Neural cell (in vitro differentiated cells): ENCODE measurements around the gene MKRN2. TPM values are rescaled to one million over a fixed set of nuclear protein-coding genes. Genes with fewer than 3 reads are reported as not detected.

Source experiments
- H2AFZ ChIP-seq: fragments of 200-600, 300-800 bp; sonication (generic), shearing (Covaris generic); 2 replicates; pipeline ENCODE4 v1.6.0; 2014; ENCODE audit warnings: low read depth, mild to moderate bottlenecking, antibody characterized with exemption, low read length, moderate library complexity
- H3F3A ChIP-seq: fragments of 200-600 bp; shearing (Covaris generic); 2 replicates; pipeline ENCODE4 v1.6.1; 2016; ENCODE audit warnings: mild to moderate bottlenecking, moderate library complexity, mixed read lengths, antibody characterized with exemption, low read length; ENCODE audit not compliant: insufficient read depth, poor library complexity, severe bottlenecking
- H3K27ac ChIP-seq: fragments of 200-600, 300-800 bp; sonication (generic), shearing (Covaris generic); 2 replicates; pipeline ENCODE4 v1.5.1; 2014; ENCODE audit warnings: mild to moderate bottlenecking, low read length, moderate library complexity
- H3K27me3 ChIP-seq: fragments of 300-800, 200-600 bp; sonication (generic), shearing (Covaris generic); 2 replicates; pipeline ENCODE4 v1.6.0; 2014; ENCODE audit warnings: mild to moderate bottlenecking, low read depth, low read length, moderate library complexity; ENCODE audit not compliant: insufficient read depth
- H3K36me3 ChIP-seq: fragments of 300-800, 200-600 bp; sonication (generic), shearing (Covaris generic); 2 replicates; pipeline ENCODE4 v1.5.1; 2014; ENCODE audit warnings: mild to moderate bottlenecking, antibody characterized with exemption, low read length, moderate library complexity; ENCODE audit not compliant: insufficient read depth
- H3K4me2 ChIP-seq: fragments of 300-800, 200-600 bp; sonication (generic), shearing (Covaris generic); 2 replicates; pipeline ENCODE4 v1.6.0; 2014; ENCODE audit warnings: mild to moderate bottlenecking, low read length
- H3K4me3 ChIP-seq: fragments of 300-800, 200-600 bp; sonication (generic), shearing (Covaris generic); 2 replicates; pipeline ENCODE4 v1.5.1; 2014; ENCODE audit warnings: mild to moderate bottlenecking, low read length, moderate library complexity
- H3K79me2 ChIP-seq: fragments of 200-600 bp; shearing (Covaris generic); replicated peaks from 2 replicates; pipeline ENCODE4 v1.6.0; 2014; ENCODE audit warnings: mild to moderate bottlenecking, low read length, moderate library complexity; ENCODE audit not compliant: insufficient read depth
- H3K9ac ChIP-seq: fragments of 300-800, 200-600 bp; sonication (generic), shearing (Covaris generic); 2 replicates; pipeline ENCODE4 v1.6.1; 2016; ENCODE audit warnings: mild to moderate bottlenecking, low read length, mixed read lengths
- H3K9me2 ChIP-seq: fragments of 200-600 bp; shearing (Covaris generic); 2 replicates; pipeline ENCODE4 v1.6.1; 2016; ENCODE audit warnings: mild to moderate bottlenecking, low read length, mixed read lengths; ENCODE audit not compliant: insufficient read depth
- H3K9me3 ChIP-seq: fragments of 200-600, 300-800 bp; sonication (generic), shearing (Covaris generic); 2 replicates; pipeline ENCODE4 v1.6.1; 2016; ENCODE audit warnings: mild to moderate bottlenecking, mixed run types, low read length, moderate library complexity, mixed read lengths
- H4K20me1 ChIP-seq: fragments of 200-600 bp; shearing (Covaris generic); 2 replicates; pipeline ENCODE4 v1.6.1; 2016; ENCODE audit warnings: mild to moderate bottlenecking, mixed run types; ENCODE audit not compliant: insufficient read depth
- EP300 ChIP-seq: fragments of 450-650 bp; conservative IDR thresholded peaks from 2 replicates; pipeline ENCODE4 v1.6.1; 2014; ENCODE audit warnings: antibody characterized with exemption, mild to moderate bottlenecking, moderate library complexity; ENCODE audit not compliant: poor library complexity, severe bottlenecking
- EZH2 ChIP-seq: fragments of 200-600, 300-800 bp; shearing (Covaris generic), sonication (generic); IDR thresholded peaks from 2 replicates; pipeline ENCODE4 v1.6.1; 2014; ENCODE audit warnings: antibody characterized with exemption, low read length, borderline replicate concordance, mild to moderate bottlenecking; ENCODE audit not compliant: insufficient read depth, poor library complexity, severe bottlenecking
- MXI1 ChIP-seq: fragments of 450-650 bp; conservative IDR thresholded peaks from 2 replicates; pipeline ENCODE4 v1.6.1; 2014; ENCODE audit warnings: antibody characterized with exemption, mild to moderate bottlenecking; ENCODE audit not compliant: poor library complexity, severe bottlenecking
- POLR2AphosphoS5 ChIP-seq: IDR thresholded peaks from 2 replicates; pipeline ENCODE4 v1.6.1; 2012
- RAD21 ChIP-seq: fragments of 450-650 bp; conservative IDR thresholded peaks from 2 replicates; pipeline ENCODE4 v1.6.1; 2014; ENCODE audit warnings: antibody characterized with exemption, mild to moderate bottlenecking, moderate library complexity
- SMC3 ChIP-seq: fragments of 450-650 bp; conservative IDR thresholded peaks from 2 replicates; pipeline ENCODE4 v1.6.1; 2014; ENCODE audit warnings: antibody characterized with exemption, mild to moderate bottlenecking, moderate library complexity; ENCODE audit not compliant: poor library complexity
- TAF1 ChIP-seq: IDR thresholded peaks from 2 replicates; pipeline ENCODE4 v1.6.1; 2012; ENCODE audit warnings: low read depth
- polyA plus RNA-seq: library from polyadenylated mRNA; depleted of rRNA; stranded (reverse); fragments of >200 nt; gene quantifications from 2 replicates; pipeline ENCODE4 v1.2.3, GENCODE V29; 2014
- TF ChIP-seq, protein P1 (sequence below): fragments of 450-650 bp; IDR thresholded peaks from 2 replicates; pipeline ENCODE4 v1.5.1; 2014; ENCODE audit warnings: antibody characterized with exemption, mild to moderate bottlenecking, moderate library complexity; ENCODE audit not compliant: poor library complexity, severe bottlenecking
- TF ChIP-seq, protein P2 (sequence below): IDR thresholded peaks from 2 replicates; pipeline ENCODE4 v1.6.1; 2012; ENCODE audit warnings: borderline replicate concordance

The MKRN2 gene
- polyA plus RNA-seq, 1 donor from 2014 or later, result 47.6 TPM

DNA sequence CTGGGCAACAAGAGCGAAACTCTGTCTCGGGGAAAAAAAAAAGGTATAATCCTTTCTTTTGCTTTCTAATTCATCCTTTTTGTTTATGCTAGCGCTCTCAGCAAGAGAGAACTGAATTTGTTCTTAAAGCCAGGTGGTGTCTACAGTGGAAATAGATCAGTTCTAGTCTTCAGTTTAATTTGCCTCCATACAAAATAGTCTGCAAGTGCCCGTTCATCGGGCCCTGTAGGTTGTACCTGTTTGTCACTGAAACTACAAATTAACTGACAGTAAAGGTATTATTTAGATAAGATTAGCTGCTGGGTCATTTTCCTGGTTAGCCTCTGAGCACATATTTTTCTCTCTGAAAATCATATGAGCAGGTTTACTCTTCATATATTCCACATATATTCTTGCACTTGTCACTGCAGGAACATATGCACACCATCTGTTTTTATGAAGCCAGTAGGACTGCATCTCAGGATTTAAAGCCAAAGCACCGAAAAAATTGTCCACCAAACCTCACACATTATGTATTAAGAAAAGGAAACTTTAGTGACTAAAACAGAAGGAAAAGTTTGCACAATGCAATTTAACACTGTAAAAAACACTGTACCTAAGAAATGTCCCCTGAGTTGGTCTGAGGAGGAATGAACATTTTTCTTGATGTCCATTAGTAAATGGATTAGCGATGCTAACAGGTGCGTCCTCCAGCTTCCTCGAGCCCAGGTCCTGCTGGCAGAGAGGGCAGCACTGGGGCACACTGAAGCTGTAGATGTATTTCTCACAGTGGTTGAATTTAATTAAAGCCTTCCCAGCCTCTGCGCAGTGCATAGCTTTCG, 12.0 kb upstream of the MKRN2 start:
- no peaks in the 10 kb centered on the region for H3K27me3 ChIP-seq
- no peak overlapping the region for H2AFZ ChIP-seq
- no peaks in the 10 kb centered on the region for H3F3A ChIP-seq
- TF ChIP-seq MXI1 (no peak), SMC3 (no peak), TAF1 (no peak), EZH2 (no peak), POLR2AphosphoS5 (no peak), RAD21 (no peak), EP300 (no peak)
- TF ChIP-seq, protein P1, sequence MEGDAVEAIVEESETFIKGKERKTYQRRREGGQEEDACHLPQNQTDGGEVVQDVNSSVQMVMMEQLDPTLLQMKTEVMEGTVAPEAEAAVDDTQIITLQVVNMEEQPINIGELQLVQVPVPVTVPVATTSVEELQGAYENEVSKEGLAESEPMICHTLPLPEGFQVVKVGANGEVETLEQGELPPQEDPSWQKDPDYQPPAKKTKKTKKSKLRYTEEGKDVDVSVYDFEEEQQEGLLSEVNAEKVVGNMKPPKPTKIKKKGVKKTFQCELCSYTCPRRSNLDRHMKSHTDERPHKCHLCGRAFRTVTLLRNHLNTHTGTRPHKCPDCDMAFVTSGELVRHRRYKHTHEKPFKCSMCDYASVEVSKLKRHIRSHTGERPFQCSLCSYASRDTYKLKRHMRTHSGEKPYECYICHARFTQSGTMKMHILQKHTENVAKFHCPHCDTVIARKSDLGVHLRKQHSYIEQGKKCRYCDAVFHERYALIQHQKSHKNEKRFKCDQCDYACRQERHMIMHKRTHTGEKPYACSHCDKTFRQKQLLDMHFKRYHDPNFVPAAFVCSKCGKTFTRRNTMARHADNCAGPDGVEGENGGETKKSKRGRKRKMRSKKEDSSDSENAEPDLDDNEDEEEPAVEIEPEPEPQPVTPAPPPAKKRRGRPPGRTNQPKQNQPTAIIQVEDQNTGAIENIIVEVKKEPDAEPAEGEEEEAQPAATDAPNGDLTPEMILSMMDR, result no peak
- TF ChIP-seq, protein P2, sequence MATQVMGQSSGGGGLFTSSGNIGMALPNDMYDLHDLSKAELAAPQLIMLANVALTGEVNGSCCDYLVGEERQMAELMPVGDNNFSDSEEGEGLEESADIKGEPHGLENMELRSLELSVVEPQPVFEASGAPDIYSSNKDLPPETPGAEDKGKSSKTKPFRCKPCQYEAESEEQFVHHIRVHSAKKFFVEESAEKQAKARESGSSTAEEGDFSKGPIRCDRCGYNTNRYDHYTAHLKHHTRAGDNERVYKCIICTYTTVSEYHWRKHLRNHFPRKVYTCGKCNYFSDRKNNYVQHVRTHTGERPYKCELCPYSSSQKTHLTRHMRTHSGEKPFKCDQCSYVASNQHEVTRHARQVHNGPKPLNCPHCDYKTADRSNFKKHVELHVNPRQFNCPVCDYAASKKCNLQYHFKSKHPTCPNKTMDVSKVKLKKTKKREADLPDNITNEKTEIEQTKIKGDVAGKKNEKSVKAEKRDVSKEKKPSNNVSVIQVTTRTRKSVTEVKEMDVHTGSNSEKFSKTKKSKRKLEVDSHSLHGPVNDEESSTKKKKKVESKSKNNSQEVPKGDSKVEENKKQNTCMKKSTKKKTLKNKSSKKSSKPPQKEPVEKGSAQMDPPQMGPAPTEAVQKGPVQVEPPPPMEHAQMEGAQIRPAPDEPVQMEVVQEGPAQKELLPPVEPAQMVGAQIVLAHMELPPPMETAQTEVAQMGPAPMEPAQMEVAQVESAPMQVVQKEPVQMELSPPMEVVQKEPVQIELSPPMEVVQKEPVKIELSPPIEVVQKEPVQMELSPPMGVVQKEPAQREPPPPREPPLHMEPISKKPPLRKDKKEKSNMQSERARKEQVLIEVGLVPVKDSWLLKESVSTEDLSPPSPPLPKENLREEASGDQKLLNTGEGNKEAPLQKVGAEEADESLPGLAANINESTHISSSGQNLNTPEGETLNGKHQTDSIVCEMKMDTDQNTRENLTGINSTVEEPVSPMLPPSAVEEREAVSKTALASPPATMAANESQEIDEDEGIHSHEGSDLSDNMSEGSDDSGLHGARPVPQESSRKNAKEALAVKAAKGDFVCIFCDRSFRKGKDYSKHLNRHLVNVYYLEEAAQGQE, result no peak
- no peak overlapping the region for H3K27ac ChIP-seq
- no peaks in the 10 kb centered on the region for H4K20me1 ChIP-seq
- no peak overlapping the region for H3K9ac ChIP-seq
- H3K4me2 ChIP-seq, result no peak overlapping the region
- no peak overlapping the region for H3K4me3 ChIP-seq
- H3K79me2 ChIP-seq, result no peaks in the 10 kb centered on the region
- no peaks in the 10 kb centered on the region for H3K36me3 ChIP-seq
- H3K9me2 ChIP-seq, result no peaks in the 10 kb centered on the region
- no peaks in the 10 kb centered on the region for H3K9me3 ChIP-seq

DNA sequence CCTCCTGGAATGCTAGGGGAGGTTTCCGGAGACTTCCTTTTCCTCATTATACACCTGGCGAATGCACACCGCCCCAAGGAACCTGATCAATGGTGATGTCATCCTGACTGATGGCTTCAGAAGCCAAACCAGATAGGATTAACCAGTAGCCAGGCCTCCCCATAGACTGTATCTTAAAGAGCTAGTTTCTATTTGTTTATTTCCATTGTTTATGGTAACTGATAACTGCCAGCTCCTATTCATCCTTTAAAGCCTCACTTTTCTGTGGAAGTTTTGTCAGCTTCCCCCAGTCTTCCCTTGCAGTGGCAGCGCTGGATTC, 11.5 kb upstream of the MKRN2 start, which contains the start of gene MKRN2OS:
Gene MKRN2OS, minus strand, starts transcription at position 27 of the 319 bp plus-strand sequence. CDS start 35 bp downstream, outside the sequence.
- H3K27me3 ChIP-seq, result no peaks in the 10 kb centered on the region
- no peaks in the 10 kb centered on the region for H3K9me2 ChIP-seq
- H3K27ac ChIP-seq, result no peak within 1 kb of the TSS
- H2AFZ ChIP-seq, result no peak within 1 kb of the TSS
- no peak within 1 kb of the TSS for H3K4me3 ChIP-seq
- TF ChIP-seq, protein P1, result no peak
- TF ChIP-seq MXI1 (no peak), POLR2AphosphoS5 (no peak), RAD21 (no peak), EZH2 (no peak), EP300 (no peak), TAF1 (no peak), SMC3 (no peak)
- TF ChIP-seq, protein P2, result no peak
- no peaks in the 10 kb centered on the region for H3K9me3 ChIP-seq
- no peak within 1 kb of the TSS for H3K4me2 ChIP-seq
- no peaks in the 10 kb centered on the region for H3F3A ChIP-seq
- no peaks in the 10 kb centered on the region for H3K79me2 ChIP-seq
- no peaks in the 10 kb centered on the region for H3K36me3 ChIP-seq
- H4K20me1 ChIP-seq, result no peaks in the 10 kb centered on the region
- no peak within 1 kb of the TSS for H3K9ac ChIP-seq
